Esophagus muscularis mucosa (tissue), 3 donors: ENCODE results near the gene ZCCHC9.

ENCODE experiments used
- EP300 ChIP-seq: sonication (generic); formaldehyde crosslinking; IDR thresholded peaks from one replicate; pipeline ENCODE4 v1.6.1; 2017; ENCODE audit warnings: antibody characterized with exemption
- TF ChIP-seq, protein P1 (sequence below), 3 experiments: fragments of 200-600 bp in 2 of 3; fragments of 450-650 bp in 1 of 3; sonication (generic) in 2 of 3; IDR thresholded peaks; one replicate each; pipeline ENCODE4 v1.5.1; 2017 to 2019; ENCODE audit warnings: antibody characterized with exemption in 3 of 3, mild to moderate bottlenecking in 2 of 3, moderate library complexity in 1 of 3

DNA sequence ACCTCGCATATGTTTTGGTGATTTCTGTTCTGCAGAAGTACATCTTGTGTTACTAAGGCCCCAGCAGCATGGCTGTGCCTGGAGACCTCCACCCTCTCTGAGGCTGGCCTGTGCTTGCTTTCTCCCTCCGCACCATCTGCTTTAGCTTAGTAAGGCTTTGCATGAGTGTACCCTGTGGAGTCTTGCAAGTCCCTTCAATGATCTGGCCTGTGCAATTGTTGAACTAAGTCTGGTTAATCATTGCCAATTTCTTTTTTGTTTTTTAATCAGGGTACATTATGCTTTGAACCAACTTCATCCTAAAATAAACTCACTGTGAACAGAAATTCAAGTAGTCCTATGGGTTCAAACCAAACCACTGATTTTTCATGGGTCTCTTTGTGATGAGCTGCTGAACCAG is 60.2 kb downstream of the ZCCHC9 start:
- TF ChIP-seq, protein P1, sequence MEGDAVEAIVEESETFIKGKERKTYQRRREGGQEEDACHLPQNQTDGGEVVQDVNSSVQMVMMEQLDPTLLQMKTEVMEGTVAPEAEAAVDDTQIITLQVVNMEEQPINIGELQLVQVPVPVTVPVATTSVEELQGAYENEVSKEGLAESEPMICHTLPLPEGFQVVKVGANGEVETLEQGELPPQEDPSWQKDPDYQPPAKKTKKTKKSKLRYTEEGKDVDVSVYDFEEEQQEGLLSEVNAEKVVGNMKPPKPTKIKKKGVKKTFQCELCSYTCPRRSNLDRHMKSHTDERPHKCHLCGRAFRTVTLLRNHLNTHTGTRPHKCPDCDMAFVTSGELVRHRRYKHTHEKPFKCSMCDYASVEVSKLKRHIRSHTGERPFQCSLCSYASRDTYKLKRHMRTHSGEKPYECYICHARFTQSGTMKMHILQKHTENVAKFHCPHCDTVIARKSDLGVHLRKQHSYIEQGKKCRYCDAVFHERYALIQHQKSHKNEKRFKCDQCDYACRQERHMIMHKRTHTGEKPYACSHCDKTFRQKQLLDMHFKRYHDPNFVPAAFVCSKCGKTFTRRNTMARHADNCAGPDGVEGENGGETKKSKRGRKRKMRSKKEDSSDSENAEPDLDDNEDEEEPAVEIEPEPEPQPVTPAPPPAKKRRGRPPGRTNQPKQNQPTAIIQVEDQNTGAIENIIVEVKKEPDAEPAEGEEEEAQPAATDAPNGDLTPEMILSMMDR (IDR thresholded peaks at IDR 0.05): no peak
- TF ChIP-seq EP300: no peak
